ENCODE data around the gene ERF.

DNA sequence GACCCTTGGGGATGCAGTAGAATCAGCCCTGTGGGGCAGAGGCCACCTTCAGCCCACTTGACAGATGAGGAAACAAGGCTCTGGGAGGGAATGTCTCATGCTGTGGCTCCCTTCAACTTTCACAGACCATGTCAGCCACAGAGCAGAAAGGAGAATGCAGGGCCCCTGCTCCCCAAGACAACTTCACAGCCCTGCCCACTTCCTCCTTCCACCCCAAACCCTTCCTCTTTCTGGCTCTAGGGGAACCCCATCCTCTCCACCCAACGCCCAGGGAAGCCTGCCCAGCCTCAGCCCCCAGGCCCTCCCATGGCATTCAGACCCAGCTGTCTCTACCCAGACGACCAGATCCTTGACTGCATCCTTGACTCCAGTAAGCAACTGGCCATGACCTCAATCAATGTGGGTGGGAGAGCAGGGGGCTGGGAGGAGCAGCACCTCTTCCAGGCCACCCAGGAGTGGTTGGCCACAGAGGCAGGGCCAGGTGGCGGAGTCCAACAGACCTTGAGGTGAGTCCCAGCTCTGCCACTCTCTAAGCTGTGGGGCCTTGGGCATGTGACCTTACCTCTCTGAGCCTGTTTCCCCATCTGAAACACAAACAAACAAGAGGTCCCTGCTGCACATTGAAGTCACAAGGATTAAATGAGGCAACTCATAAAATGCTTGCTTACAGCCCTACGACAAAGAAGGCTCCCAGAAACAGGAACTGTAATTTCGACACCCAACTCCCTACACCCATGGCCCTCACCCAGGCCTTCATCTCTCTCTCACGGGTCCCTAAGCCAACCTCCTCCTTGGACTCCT lies 53.2 kb downstream of the ERF start:
- TF ChIP-seq, protein P1, sequence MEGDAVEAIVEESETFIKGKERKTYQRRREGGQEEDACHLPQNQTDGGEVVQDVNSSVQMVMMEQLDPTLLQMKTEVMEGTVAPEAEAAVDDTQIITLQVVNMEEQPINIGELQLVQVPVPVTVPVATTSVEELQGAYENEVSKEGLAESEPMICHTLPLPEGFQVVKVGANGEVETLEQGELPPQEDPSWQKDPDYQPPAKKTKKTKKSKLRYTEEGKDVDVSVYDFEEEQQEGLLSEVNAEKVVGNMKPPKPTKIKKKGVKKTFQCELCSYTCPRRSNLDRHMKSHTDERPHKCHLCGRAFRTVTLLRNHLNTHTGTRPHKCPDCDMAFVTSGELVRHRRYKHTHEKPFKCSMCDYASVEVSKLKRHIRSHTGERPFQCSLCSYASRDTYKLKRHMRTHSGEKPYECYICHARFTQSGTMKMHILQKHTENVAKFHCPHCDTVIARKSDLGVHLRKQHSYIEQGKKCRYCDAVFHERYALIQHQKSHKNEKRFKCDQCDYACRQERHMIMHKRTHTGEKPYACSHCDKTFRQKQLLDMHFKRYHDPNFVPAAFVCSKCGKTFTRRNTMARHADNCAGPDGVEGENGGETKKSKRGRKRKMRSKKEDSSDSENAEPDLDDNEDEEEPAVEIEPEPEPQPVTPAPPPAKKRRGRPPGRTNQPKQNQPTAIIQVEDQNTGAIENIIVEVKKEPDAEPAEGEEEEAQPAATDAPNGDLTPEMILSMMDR (IDR thresholded peaks at IDR 0.05): no peak
- TF ChIP-seq POLR2A (IDR thresholded peaks at IDR 0.05): no peak

Measured in right lobe of liver (tissue), 4 donors.